Epidermal melanocyte (primary cell): Measurements from ENCODE around the gene NECAP2.

Experiments used
- DNase-seq: peaks from one replicate; pipeline ENCODE4 v3.0.0; 2011; ENCODE audit warnings: low spot score; ENCODE audit not compliant: insufficient read length

NECAP2 gene

GRCh38 chr1:16440470-16441281, at the start of gene NECAP2:
Gene NECAP2 (plus strand): TSS chr1:16440724. CDS start chr1:16440762, 38 bp downstream.
- peak; percentile 90 for DNase-seq

GRCh38 chr1:16391411-16391810, 49.1 kb upstream of the NECAP2 start:
- DNase-seq: no peak

- DNase-seq: no peak
These were observed 47.6 kb upstream of the NECAP2 start for GRCh38 chr1:16392740-16393569.

- no peak for DNase-seq
These were observed 46.7 kb upstream of the NECAP2 start for GRCh38 chr1:16393570-16394521.

GRCh38 chr1:16394977-16395376, 45.5 kb upstream of the NECAP2 start:
- DNase-seq: no peak

- DNase-seq: no peak
These were observed 43.9 kb upstream of the NECAP2 start for GRCh38 chr1:16396591-16396990.

GRCh38 chr1:16397120-16397519, 43.4 kb upstream of the NECAP2 start:
- no peak for DNase-seq

GRCh38 chr1:16398371-16398953, 42.1 kb upstream of the NECAP2 start:
- no peak for DNase-seq

- DNase-seq: no peak
These were observed 37.8 kb upstream of the NECAP2 start for GRCh38 chr1:16402742-16403141.

GRCh38 chr1:16405441-16405840, 35.1 kb upstream of the NECAP2 start:
- DNase-seq: no peak

- DNase-seq: no peak
These were observed 33.7 kb upstream of the NECAP2 start for GRCh38 chr1:16406868-16407267.

GRCh38 chr1:16409536-16410152, 30.9 kb upstream of the NECAP2 start:
- DNase-seq: no peak

- DNase-seq: no peak
These were observed 29.7 kb upstream of the NECAP2 start for GRCh38 chr1:16410803-16411202.

- DNase-seq: no peak
These were observed 27.3 kb upstream of the NECAP2 start for GRCh38 chr1:16413191-16413590.

GRCh38 chr1:16418823-16419425, 21.6 kb upstream of the NECAP2 start:
- DNase-seq: no peak

GRCh38 chr1:16420424-16421118, 20.0 kb upstream of the NECAP2 start:
- DNase-seq: no peak

GRCh38 chr1:16421201-16421600, 19.3 kb upstream of the NECAP2 start:
- DNase-seq: no peak

- DNase-seq: no peak
These were observed 18.5 kb upstream of the NECAP2 start for GRCh38 chr1:16422041-16422440.
